Neural progenitor cell (in vitro differentiated cells): Measurements from ENCODE around the gene ETAA1. TPM values are rescaled to one million over a fixed set of nuclear protein-coding genes. Genes with fewer than 3 reads are reported as not detected.
A peak's percentile ranks its signal among the peaks of the same experiment; 100 is the strongest.

Experiments used
- DNase-seq: peaks from one replicate; pipeline ENCODE4 v3.0.0-alpha.2; 2016; ENCODE audit warnings: low spot score
- H2AFZ ChIP-seq: fragments of 200-600 bp; sonication (generic); replicated peaks from 2 replicates; pipeline ENCODE4 v1.6.1; 2016; ENCODE audit warnings: antibody characterized with exemption
- H3F3A ChIP-seq: fragments of 200-600 bp; sonication (generic); 2 replicates; pipeline ENCODE4 v1.6.1; 2016; ENCODE audit warnings: antibody characterized with exemption, low read depth
- H3K27ac ChIP-seq: fragments of 200-600 bp; sonication (generic); 2 replicates; pipeline ENCODE4 v1.5.1; 2016; ENCODE audit warnings: mild to moderate bottlenecking
- H3K27me3 ChIP-seq: fragments of 200-600 bp; sonication (generic); 2 replicates; pipeline ENCODE4 v1.6.1; 2016; ENCODE audit warnings: mild to moderate bottlenecking, moderate library complexity
- H3K36me3 ChIP-seq: fragments of 200-600 bp; sonication (generic); 2 replicates; pipeline ENCODE4 v1.5.1; 2016
- H3K4me1 ChIP-seq: fragments of 200-600 bp; sonication (generic); 2 replicates; pipeline ENCODE4 v1.6.1; 2016; ENCODE audit warnings: mixed run types
- H3K4me2 ChIP-seq: fragments of 200-600 bp; sonication (generic); 2 replicates; pipeline ENCODE4 v1.6.1; 2016
- H3K4me3 ChIP-seq: fragments of 200-600 bp; sonication (generic); 2 replicates; pipeline ENCODE4 v1.5.1; 2016
- H3K79me2 ChIP-seq: fragments of 200-600 bp; sonication (generic); 2 replicates; pipeline ENCODE4 v1.6.1; 2016; ENCODE audit warnings: low read depth
- H3K9ac ChIP-seq: fragments of 200-600 bp; sonication (generic); 2 replicates; pipeline ENCODE4 v1.6.1; 2016
- H3K9me3 ChIP-seq: fragments of 200-600 bp; sonication (generic); 2 replicates; pipeline ENCODE4 v1.5.1; 2016; ENCODE audit warnings: low read depth
- H4K20me1 ChIP-seq: fragments of 200-600 bp; sonication (generic); 2 replicates; pipeline ENCODE4 v1.6.1; 2016; ENCODE audit warnings: low read depth
- H3K27ac Mint-ChIP-seq: 3 replicates; pipeline ENCODE4 v1.8.0; 2021; ENCODE audit warnings: mixed read lengths
- H3K27me3 Mint-ChIP-seq: 2 replicates; pipeline ENCODE4 v1.8.0; 2022; ENCODE audit warnings: low read depth, mild to moderate bottlenecking, inconsistent platforms, moderate library complexity, mixed read lengths; ENCODE audit not compliant: insufficient read depth
- H3K36me3 Mint-ChIP-seq: 3 replicates; pipeline ENCODE4 v1.8.0; 2021; ENCODE audit warnings: mixed read lengths
- H3K4me1 Mint-ChIP-seq: 3 replicates; pipeline ENCODE4 v1.8.0; 2021; ENCODE audit warnings: mixed read lengths
- H3K4me3 Mint-ChIP-seq: 3 replicates; pipeline ENCODE4 v1.8.0; 2021; ENCODE audit warnings: mild to moderate bottlenecking, moderate library complexity, mixed read lengths
- H3K9me3 Mint-ChIP-seq: 3 replicates; pipeline ENCODE4 v1.8.0; 2020; ENCODE audit warnings: mixed read lengths
- CTCF ChIP-seq: fragments of 200-600 bp; sonication (generic); IDR thresholded peaks from 2 replicates; pipeline ENCODE4 v1.5.1; 2017; ENCODE audit warnings: antibody characterized with exemption, mild to moderate bottlenecking
- EZH2 ChIP-seq: fragments of 200-600 bp; sonication (generic); IDR thresholded peaks from 2 replicates; pipeline ENCODE4 v1.6.1; 2017; ENCODE audit warnings: antibody characterized with exemption, mild to moderate bottlenecking, moderate library complexity
- EZH2phosphoT487 ChIP-seq: fragments of 200-600 bp; sonication (generic); IDR thresholded peaks from 2 replicates; pipeline ENCODE4 v1.6.1; 2017; ENCODE audit warnings: antibody characterized with exemption
- total RNA-seq: library from RNA; depleted of rRNA; stranded (reverse); fragments of >200 nt; gene quantifications from 2 replicates; pipeline ENCODE4 v1.2.3, GENCODE V29; 2015; ENCODE audit warnings: low replicate concordance

The ETAA1 gene
- total RNA-seq, 1 donor from 2014 or later = 77.0 TPM

GRCh38 chr2:67393237-67393636 lies 3.9 kb upstream of the ETAA1 start:
- no peaks in the 10 kb centered on the region for H3K36me3 ChIP-seq
- Mint-ChIP-seq H3K4me3 (no peak overlapping the region), H3K36me3 (no peaks in the 10 kb centered on the region), H3K9me3 (no peaks in the 10 kb centered on the region), H3K27me3 (peaks cover 7% of the 10 kb centered on the region), H3K4me1 (peaks cover 13% of the 10 kb centered on the region), H3K27ac (no peak overlapping the region)
- H3K9ac ChIP-seq = no peak overlapping the region
- no peak overlapping the region for H2AFZ ChIP-seq
- no peak for DNase-seq
- H3K27ac ChIP-seq = no peak overlapping the region
- H3K4me2 ChIP-seq = no peak overlapping the region
- H4K20me1 ChIP-seq = no peaks in the 10 kb centered on the region
- TF ChIP-seq EZH2 = no peak
- H3K9me3 ChIP-seq = no peaks in the 10 kb centered on the region
- peaks cover 4% of the 10 kb centered on the region for H3K4me1 ChIP-seq
- no peak overlapping the region for H3K4me3 ChIP-seq
- H3K27me3 ChIP-seq = no peaks in the 10 kb centered on the region
- H3K79me2 ChIP-seq = peaks cover 8% of the 10 kb centered on the region
- peaks cover 4% of the 10 kb centered on the region for H3F3A ChIP-seq

DNA sequence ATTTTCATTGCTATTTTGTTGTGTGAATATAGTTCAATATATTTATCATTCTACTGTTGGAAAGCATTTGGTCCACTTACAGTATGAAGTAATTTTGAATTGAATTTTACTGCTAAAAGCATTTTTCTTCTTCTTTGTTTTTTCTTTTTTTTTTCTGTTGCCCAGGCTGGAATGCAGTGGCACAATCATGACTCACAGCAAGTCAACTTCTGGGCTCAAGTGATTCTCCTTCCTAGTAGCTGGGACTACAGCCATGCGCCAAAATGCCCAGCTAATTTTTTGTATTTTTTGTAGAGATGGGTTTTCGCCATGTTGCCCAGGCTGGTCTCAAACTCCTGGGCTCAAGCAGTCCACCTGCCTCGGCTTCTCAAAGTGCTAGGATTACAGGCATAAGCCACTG lies 2.4 kb upstream of the ETAA1 start:
- no peak overlapping the region for H3K4me2 ChIP-seq
- no peak overlapping the region for H3K4me3 Mint-ChIP-seq
- H3K27ac ChIP-seq = no peak overlapping the region
- peaks cover 12% of the 10 kb centered on the region for H3K4me1 Mint-ChIP-seq
- H3K4me1 ChIP-seq = peaks cover 13% of the 10 kb centered on the region
- TF ChIP-seq CTCF (no peak), EZH2phosphoT487 (no peak)
- no peak overlapping the region for H3K27ac Mint-ChIP-seq
- H2AFZ ChIP-seq = no peak overlapping the region
- H3K27me3 Mint-ChIP-seq = peaks cover 7% of the 10 kb centered on the region
- no peaks in the 10 kb centered on the region for H3K9me3 ChIP-seq
- H3K36me3 ChIP-seq = no peaks in the 10 kb centered on the region
- H4K20me1 ChIP-seq = no peaks in the 10 kb centered on the region
- no peaks in the 10 kb centered on the region for H3K27me3 ChIP-seq
- H3K79me2 ChIP-seq = peaks cover 23% of the 10 kb centered on the region
- H3K9me3 Mint-ChIP-seq = no peaks in the 10 kb centered on the region
- H3K4me3 ChIP-seq = no peak overlapping the region
- peaks cover 4% of the 10 kb centered on the region for H3F3A ChIP-seq
- no peak overlapping the region for H3K9ac ChIP-seq
- DNase-seq = no peak
- no peaks in the 10 kb centered on the region for H3K36me3 Mint-ChIP-seq

DNA sequence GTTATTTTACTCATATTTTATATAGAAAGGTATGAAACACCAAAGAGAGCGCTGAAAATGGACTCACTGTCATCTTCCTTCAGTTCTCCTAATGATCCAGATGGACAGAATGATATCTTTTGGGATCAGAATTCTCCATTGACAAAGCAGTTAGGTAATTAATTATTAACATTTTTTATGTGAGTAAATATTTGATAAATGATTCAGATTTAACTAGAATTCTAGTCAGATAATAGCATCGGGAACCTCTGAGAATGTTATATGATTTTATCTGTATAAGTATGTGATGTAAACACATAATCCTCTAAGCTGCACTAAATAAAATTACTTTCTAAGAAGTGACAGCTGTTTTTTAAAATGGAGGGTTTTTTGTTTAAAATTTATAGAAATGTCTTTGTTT lies 2.0 kb downstream of the ETAA1 start:
- Histone ChIP-seq H3K9ac (no peak overlapping the region), H4K20me1 (no peaks in the 10 kb centered on the region), H3K27me3 (no peaks in the 10 kb centered on the region), H3K27ac (no peak overlapping the region), H3K36me3 (peaks cover 29% of the 10 kb centered on the region), H3K4me2 (peak overlapping the region; percentile 86), H3K79me2 (peaks cover 47% of the 10 kb centered on the region), H3K9me3 (no peaks in the 10 kb centered on the region), H3K4me1 (peaks cover 13% of the 10 kb centered on the region), H3F3A (peaks cover 4% of the 10 kb centered on the region), H3K4me3 (peak overlapping the region; percentile 91), H2AFZ (no peak overlapping the region)
- H3K4me3 Mint-ChIP-seq = peak overlapping the region; percentile 30
- peaks cover 7% of the 10 kb centered on the region for H3K27me3 Mint-ChIP-seq
- no peak overlapping the region for H3K27ac Mint-ChIP-seq
- TF ChIP-seq EZH2 (no peak), EZH2phosphoT487 (no peak), CTCF (no peak)
- H3K4me1 Mint-ChIP-seq = peaks cover 15% of the 10 kb centered on the region
- no peaks in the 10 kb centered on the region for H3K9me3 Mint-ChIP-seq
- DNase-seq = no peak
- peaks cover 8% of the 10 kb centered on the region for H3K36me3 Mint-ChIP-seq

DNA sequence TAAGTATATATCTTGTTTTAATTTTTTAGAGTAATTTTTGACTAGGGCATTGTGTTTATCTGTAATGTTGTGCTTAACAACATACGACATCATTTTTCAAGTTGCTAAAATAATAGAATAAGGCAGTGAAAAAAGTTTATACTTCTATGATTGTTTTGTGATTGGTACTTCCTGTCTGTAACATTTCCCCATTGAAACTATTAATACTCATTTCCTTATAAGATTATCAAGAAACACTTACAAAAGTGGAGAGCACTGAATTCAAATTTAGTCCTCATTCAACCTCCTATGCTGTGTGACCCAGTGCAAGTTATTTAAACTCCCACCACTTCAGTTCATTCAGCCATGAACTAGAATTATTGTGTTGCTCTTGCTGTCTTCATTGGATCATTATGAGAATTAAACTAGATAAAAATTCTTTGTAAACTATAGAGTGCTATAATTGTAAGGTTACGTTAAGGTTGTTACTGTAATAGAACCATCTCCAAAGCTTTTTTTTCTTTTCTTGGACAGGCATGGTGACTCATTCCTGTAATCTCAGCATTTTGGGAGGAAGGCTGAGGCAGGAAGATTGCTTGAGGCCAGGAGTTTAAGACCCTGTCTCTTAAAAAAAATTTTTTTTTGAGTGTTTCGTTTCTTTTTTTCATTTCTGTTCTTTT lies 2.8 kb downstream of the ETAA1 start:
- H3K79me2 ChIP-seq = peaks cover 47% of the 10 kb centered on the region
- Mint-ChIP-seq H3K27ac (no peak overlapping the region), H3K36me3 (peaks cover 15% of the 10 kb centered on the region), H3K4me1 (peaks cover 15% of the 10 kb centered on the region), H3K27me3 (peaks cover 7% of the 10 kb centered on the region), H3K4me3 (no peak overlapping the region), H3K9me3 (no peaks in the 10 kb centered on the region)
- H3K27ac ChIP-seq = no peak overlapping the region
- H3K4me3 ChIP-seq = no peak overlapping the region
- H3K9me3 ChIP-seq = no peaks in the 10 kb centered on the region
- peaks cover 30% of the 10 kb centered on the region for H3K36me3 ChIP-seq
- no peak for DNase-seq
- H3K27me3 ChIP-seq = no peaks in the 10 kb centered on the region
- H3K9ac ChIP-seq = no peak overlapping the region
- peaks cover 13% of the 10 kb centered on the region for H3K4me1 ChIP-seq
- H2AFZ ChIP-seq = no peak overlapping the region
- peaks cover 4% of the 10 kb centered on the region for H3F3A ChIP-seq
- H3K4me2 ChIP-seq = peak overlapping the region; percentile 86
- TF ChIP-seq EZH2 (no peak), EZH2phosphoT487 (no peak), CTCF (no peak)
- no peaks in the 10 kb centered on the region for H4K20me1 ChIP-seq
